ENCODE data around the gene FAM193B. TPM values are rescaled to one million over a fixed set of nuclear protein-coding genes. Genes with fewer than 3 reads are reported as not detected.

Gene FAM193B
- total RNA-seq, 1 experiment from 2014 or later, result 41.1 TPM

GRCh38 chr5:177491429-177491945, 62.9 kb downstream of the FAM193B start:
- Histone ChIP-seq H3F3A (ENCODE audit: low read length, unreplicated experiment) (peaks cover 4% of the 10 kb centered on the region), H3K36me3 (ENCODE audit: low read depth, low read length) (peaks cover 56% of the 10 kb centered on the region), H3K4me2 (ENCODE audit: low read length) (no peak overlapping the region), H3K27me3 (ENCODE audit: low read length) (no peaks in the 10 kb centered on the region), H3K27ac (ENCODE audit: low read length) (no peak overlapping the region), H3K9me2 (replicated peaks; ENCODE audit: low read length) (no peaks in the 10 kb centered on the region), H3K9ac (ENCODE audit: low read length) (no peak overlapping the region), H3K9me3 (ENCODE audit: low read length) (no peaks in the 10 kb centered on the region), H3K79me2 (ENCODE audit: low read length) (peaks cover 38% of the 10 kb centered on the region), H3K4me3 (ENCODE audit: low read length) (no peak overlapping the region), H2AFZ (ENCODE audit: low read length) (no peak overlapping the region), H4K20me1 (ENCODE audit: low read length) (peaks cover 8% of the 10 kb centered on the region; the same call in 1 of the 2 replicates), H3K4me1 (ENCODE audit: insufficient read depth, low read length) (peaks cover 36% of the 10 kb centered on the region)
- intact Hi-C loops (cut with micrococcal nuclease), result no loop called here
- BruUV-seq (replicated peaks), result no TSS peak
- DNase-seq (peak; percentile 38), ATAC-seq (no peak)
- ChIA-PET CTCF (no interaction called here), POLR2A (ENCODE audit: unreplicated experiment) (no interaction called here)
- TF ChIP-seq EZH2 (IDR thresholded peaks at IDR 0.05; ENCODE audit: low read length, unreplicated experiment), result no peak
- peak; percentile 72 for TF ChIP-seq CTCF (conservative IDR thresholded peaks at IDR 0.05; ENCODE audit: low read depth, low read length)
- TF ChIP-seq EZH2phosphoT487 (IDR thresholded peaks at IDR 0.05; ENCODE audit: borderline replicate concordance, low read length), result no peak

GRCh38 chr5:177490992-177491391, 63.4 kb downstream of the FAM193B start:
- no peak overlapping the region for H3K27ac ChIP-seq (ENCODE audit: low read length)
- BruUV-seq (replicated peaks), result no TSS peak
- no peak overlapping the region for H2AFZ ChIP-seq (ENCODE audit: low read length)
- H3K9me3 ChIP-seq (ENCODE audit: low read length), result no peaks in the 10 kb centered on the region
- TF ChIP-seq CTCF (conservative IDR thresholded peaks at IDR 0.05; ENCODE audit: low read depth, low read length) (no peak), EZH2phosphoT487 (IDR thresholded peaks at IDR 0.05; ENCODE audit: borderline replicate concordance, low read length) (no peak), EZH2 (IDR thresholded peaks at IDR 0.05; ENCODE audit: low read length, unreplicated experiment) (no peak)
- H3K36me3 ChIP-seq (ENCODE audit: low read depth, low read length), result peaks cover 56% of the 10 kb centered on the region
- intact Hi-C loops (cut with micrococcal nuclease), result no loop called here
- H3K4me3 ChIP-seq (ENCODE audit: low read length), result no peak overlapping the region
- H3K27me3 ChIP-seq (ENCODE audit: low read length), result no peaks in the 10 kb centered on the region
- no peak overlapping the region for H3K4me2 ChIP-seq (ENCODE audit: low read length)
- H3K9ac ChIP-seq (ENCODE audit: low read length), result no peak overlapping the region
- H3K9me2 ChIP-seq (replicated peaks; ENCODE audit: low read length), result no peaks in the 10 kb centered on the region
- peaks cover 33% of the 10 kb centered on the region for H3K79me2 ChIP-seq (ENCODE audit: low read length)
- peaks cover 8% of the 10 kb centered on the region; the same call in 1 of the 2 replicates for H4K20me1 ChIP-seq (ENCODE audit: low read length)
- ChIA-PET POLR2A (ENCODE audit: unreplicated experiment) (no interaction called here), CTCF (no interaction called here)
- peaks cover 31% of the 10 kb centered on the region for H3K4me1 ChIP-seq (ENCODE audit: insufficient read depth, low read length)
- ATAC-seq (no peak), DNase-seq (no peak)
- H3F3A ChIP-seq (ENCODE audit: low read length, unreplicated experiment), result peaks cover 4% of the 10 kb centered on the region

GRCh38 chr5:177490311-177490991, 63.9 kb downstream of the FAM193B start:
- no peak overlapping the region for H2AFZ ChIP-seq (ENCODE audit: low read length)
- H3K4me2 ChIP-seq (ENCODE audit: low read length), result no peak overlapping the region
- H3K36me3 ChIP-seq (ENCODE audit: low read depth, low read length), result peaks cover 56% of the 10 kb centered on the region
- no peaks in the 10 kb centered on the region for H3K9me3 ChIP-seq (ENCODE audit: low read length)
- no peak for DNase-seq
- intact Hi-C loops (cut with micrococcal nuclease), result no loop called here
- peaks cover 25% of the 10 kb centered on the region for H3K4me1 ChIP-seq (ENCODE audit: insufficient read depth, low read length)
- H4K20me1 ChIP-seq (ENCODE audit: low read length), result peaks cover 4% of the 10 kb centered on the region; the same call in 1 of the 2 replicates
- H3K9me2 ChIP-seq (replicated peaks; ENCODE audit: low read length), result no peaks in the 10 kb centered on the region
- no peak overlapping the region for H3K27ac ChIP-seq (ENCODE audit: low read length)
- H3K27me3 ChIP-seq (ENCODE audit: low read length), result no peaks in the 10 kb centered on the region
- TF ChIP-seq EZH2 (IDR thresholded peaks at IDR 0.05; ENCODE audit: low read length, unreplicated experiment) (no peak), EZH2phosphoT487 (IDR thresholded peaks at IDR 0.05; ENCODE audit: borderline replicate concordance, low read length) (no peak), CTCF (conservative IDR thresholded peaks at IDR 0.05; ENCODE audit: low read depth, low read length) (no peak)
- H3K79me2 ChIP-seq (ENCODE audit: low read length), result peaks cover 27% of the 10 kb centered on the region
- ChIA-PET POLR2A (ENCODE audit: unreplicated experiment) (no interaction called here), CTCF (no interaction called here)
- H3F3A ChIP-seq (ENCODE audit: low read length, unreplicated experiment), result no peaks in the 10 kb centered on the region
- no peak overlapping the region for H3K4me3 ChIP-seq (ENCODE audit: low read length)
- no peak overlapping the region for H3K9ac ChIP-seq (ENCODE audit: low read length)
- no TSS peak for BruUV-seq (replicated peaks)
- no peak for ATAC-seq

Data from PC-3 (cell line).